ENCODE results near the gene ZNF341. TPM values are rescaled to one million over a fixed set of nuclear protein-coding genes. Genes with fewer than 3 reads are reported as not detected.

The ZNF341 gene
- total and polyA plus RNA-seq, 9 of the 15 experiments (the other 6 are each of a cell fraction or from before 2014, with no cell fraction given): 0.08 to 2.6 (median 1.0) TPM

DNA sequence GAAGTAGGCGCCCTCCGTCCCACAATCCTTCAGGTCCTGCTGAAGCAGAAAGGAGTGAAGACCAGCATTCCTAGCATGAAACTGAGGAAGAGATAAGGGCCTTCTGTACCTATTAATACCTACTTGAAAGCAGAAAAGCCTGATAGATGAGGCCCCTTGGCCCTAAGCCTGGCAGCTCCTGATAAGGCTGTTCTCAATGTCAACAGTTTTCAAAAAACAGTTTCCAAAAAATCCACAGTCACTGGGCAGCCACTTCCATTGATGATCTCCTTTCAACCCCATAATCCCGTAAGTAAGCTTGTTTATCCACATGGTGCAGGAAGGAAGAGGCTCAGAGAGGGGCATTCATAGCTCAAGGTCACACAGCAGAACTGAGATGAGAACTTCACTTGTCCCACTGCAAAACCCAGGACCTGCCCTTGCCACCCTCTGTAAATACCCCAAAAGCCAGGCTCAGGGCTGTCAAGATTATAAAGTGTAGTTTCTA, 42.8 kb upstream of the ZNF341 start (continued):
- TF ChIP-seq, protein P1, sequence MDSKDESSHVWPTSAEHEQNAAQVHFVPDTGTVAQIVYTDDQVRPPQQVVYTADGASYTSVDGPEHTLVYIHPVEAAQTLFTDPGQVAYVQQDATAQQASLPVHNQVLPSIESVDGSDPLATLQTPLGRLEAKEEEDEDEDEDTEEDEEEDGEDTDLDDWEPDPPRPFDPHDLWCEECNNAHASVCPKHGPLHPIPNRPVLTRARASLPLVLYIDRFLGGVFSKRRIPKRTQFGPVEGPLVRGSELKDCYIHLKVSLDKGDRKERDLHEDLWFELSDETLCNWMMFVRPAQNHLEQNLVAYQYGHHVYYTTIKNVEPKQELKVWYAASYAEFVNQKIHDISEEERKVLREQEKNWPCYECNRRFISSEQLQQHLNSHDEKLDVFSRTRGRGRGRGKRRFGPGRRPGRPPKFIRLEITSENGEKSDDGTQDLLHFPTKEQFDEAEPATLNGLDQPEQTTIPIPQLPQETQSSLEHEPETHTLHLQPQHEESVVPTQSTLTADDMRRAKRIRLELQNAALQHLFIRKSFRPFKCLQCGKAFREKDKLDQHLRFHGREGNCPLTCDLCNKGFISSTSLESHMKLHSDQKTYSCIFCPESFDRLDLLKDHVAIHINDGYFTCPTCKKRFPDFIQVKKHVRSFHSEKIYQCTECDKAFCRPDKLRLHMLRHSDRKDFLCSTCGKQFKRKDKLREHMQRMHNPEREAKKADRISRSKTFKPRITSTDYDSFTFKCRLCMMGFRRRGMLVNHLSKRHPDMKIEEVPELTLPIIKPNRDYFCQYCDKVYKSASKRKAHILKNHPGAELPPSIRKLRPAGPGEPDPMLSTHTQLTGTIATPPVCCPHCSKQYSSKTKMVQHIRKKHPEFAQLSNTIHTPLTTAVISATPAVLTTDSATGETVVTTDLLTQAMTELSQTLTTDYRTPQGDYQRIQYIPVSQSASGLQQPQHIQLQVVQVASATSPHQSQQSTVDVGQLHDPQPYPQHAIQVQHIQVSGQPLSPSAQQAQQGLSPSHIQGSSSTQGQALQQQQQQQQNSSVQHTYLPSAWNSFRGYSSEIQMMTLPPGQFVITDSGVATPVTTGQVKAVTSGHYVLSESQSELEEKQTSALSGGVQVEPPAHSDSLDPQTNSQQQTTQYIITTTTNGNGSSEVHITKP (IDR thresholded peaks at IDR 0.05; ENCODE audit: partially characterized antibody): peak; percentile 11
- TF ChIP-seq NRF1 (conservative IDR thresholded peaks at IDR 0.05 in 1 of 2, IDR thresholded peaks at IDR 0.05 in 1 of 2) (no peak), ZFX (CRISPR knock-in tag; IDR thresholded peaks at IDR 0.05) (no peak), HDGF (IDR thresholded peaks at IDR 0.05) (0 out of 2 replicates have a peak, but pooled peaks have one; percentile 62), CHD2 (IDR thresholded peaks at IDR 0.05; ENCODE audit: low read depth, low read length) (no peak), ESRRA (IDR thresholded peaks at IDR 0.05; ENCODE audit: borderline replicate concordance, low read depth) (peak; percentile 65), HCFC1 (IDR thresholded peaks at IDR 0.05; ENCODE audit: low read depth, low read length) (no peak; the same call in 1 of the 2 replicates)
- TF ChIP-seq, protein P2, sequence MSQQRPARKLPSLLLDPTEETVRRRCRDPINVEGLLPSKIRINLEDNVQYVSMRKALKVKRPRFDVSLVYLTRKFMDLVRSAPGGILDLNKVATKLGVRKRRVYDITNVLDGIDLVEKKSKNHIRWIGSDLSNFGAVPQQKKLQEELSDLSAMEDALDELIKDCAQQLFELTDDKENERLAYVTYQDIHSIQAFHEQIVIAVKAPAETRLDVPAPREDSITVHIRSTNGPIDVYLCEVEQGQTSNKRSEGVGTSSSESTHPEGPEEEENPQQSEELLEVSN (IDR thresholded peaks at IDR 0.05; ENCODE audit: borderline replicate concordance in 1 of 2, extremely low read depth in 1 of 2, insufficient read depth in 1 of 2, insufficient read length in 1 of 2, low read depth in 1 of 2, low read length in 1 of 2, poor library complexity in 1 of 2, severe bottlenecking in 1 of 2): no peak
- TF ChIP-seq, protein P3, sequence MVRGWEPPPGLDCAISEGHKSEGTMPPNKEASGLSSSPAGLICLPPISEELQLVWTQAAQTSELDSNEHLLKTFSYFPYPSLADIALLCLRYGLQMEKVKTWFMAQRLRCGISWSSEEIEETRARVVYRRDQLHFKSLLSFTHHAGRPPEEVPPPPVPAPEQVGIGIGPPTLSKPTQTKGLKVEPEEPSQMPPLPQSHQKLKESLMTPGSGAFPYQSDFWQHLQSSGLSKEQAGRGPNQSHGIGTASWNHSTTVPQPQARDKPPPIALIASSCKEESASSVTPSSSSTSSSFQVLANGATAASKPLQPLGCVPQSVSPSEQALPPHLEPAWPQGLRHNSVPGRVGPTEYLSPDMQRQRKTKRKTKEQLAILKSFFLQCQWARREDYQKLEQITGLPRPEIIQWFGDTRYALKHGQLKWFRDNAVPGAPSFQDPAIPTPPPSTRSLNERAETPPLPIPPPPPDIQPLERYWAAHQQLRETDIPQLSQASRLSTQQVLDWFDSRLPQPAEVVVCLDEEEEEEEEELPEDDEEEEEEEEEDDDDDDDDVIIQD (CRISPR knock-in tag; IDR thresholded peaks at IDR 0.05): no peak
- TF ChIP-seq, protein P4, sequence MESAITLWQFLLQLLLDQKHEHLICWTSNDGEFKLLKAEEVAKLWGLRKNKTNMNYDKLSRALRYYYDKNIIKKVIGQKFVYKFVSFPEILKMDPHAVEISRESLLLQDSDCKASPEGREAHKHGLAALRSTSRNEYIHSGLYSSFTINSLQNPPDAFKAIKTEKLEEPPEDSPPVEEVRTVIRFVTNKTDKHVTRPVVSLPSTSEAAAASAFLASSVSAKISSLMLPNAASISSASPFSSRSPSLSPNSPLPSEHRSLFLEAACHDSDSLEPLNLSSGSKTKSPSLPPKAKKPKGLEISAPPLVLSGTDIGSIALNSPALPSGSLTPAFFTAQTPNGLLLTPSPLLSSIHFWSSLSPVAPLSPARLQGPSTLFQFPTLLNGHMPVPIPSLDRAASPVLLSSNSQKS (CRISPR knock-in tag; IDR thresholded peaks at IDR 0.05): no peak
- TF ChIP-seq, protein P5, sequence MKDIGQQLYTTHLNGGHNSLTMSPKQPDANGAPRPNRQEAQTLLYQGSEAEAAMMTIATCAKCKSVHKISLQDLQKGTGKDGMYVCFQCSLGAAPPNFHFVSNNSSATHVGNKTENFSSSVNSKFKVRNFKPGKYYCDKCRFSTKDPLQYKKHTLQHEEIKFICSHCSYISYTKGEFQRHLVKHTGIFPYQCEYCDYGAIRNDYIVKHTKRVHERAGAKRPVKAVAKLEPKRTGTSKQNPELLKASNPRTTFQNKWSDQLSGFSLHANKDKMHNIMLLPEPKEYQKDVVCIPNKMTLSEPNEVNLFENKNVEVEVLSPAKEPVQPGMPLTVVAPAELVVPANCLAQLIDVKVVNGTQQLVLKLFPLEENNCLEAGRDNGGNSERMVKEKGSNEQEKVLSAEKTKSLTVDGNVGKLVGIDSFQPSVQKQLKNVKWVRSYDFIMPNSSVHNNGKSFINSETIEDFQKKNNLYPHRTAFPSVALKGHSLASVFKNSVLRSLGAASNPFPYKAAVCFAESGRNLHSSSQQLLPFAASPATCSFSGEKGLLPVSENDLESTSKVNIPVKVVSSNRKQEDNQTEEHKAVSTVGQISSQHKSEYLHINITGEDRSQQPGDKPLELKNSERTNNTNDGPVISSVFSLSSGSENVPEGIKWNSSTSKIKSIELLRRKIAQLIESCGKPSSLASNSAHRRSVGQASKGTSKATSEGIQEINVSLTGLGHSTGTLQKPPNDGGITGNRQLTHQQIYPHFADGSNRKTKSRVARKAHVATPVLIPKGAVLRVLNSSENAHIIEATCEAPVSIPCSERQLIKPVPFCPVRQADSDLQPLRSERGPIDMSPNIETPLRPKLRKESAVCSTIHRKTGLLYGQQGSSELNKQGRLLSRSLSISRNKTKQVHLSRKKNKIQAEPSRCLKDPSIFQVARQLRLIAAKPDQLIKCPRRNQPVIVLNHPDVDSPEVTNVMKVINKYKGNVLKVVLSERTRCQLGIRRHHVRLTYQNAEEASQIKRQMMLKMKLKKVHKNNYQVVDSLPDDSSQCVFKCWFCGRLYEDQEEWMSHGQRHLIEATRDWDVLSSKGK (CRISPR knock-in tag; IDR thresholded peaks at IDR 0.05): no peak
- TF ChIP-seq, protein P6, sequence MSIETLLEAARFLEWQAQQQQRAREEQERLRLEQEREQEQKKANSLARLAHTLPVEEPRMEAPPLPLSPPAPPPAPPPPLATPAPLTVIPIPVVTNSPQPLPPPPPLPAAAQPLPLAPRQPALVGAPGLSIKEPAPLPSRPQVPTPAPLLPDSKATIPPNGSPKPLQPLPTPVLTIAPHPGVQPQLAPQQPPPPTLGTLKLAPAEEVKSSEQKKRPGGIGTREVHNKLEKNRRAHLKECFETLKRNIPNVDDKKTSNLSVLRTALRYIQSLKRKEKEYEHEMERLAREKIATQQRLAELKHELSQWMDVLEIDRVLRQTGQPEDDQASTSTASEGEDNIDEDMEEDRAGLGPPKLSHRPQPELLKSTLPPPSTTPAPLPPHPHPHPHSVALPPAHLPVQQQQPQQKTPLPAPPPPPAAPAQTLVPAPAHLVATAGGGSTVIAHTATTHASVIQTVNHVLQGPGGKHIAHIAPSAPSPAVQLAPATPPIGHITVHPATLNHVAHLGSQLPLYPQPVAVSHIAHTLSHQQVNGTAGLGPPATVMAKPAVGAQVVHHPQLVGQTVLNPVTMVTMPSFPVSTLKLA (conservative IDR thresholded peaks at IDR 0.05): peak; percentile 46 to 74

All from K562 (cell line).